K562 (cell line): ENCODE data around the gene ACOT7. TPM values are rescaled to one million over a fixed set of nuclear protein-coding genes. Genes with fewer than 3 reads are reported as not detected.

Experiments
- MAFF ChIP-seq: IDR thresholded peaks from 2 replicates; pipeline ENCODE4 v1.6.1; 2012; ENCODE audit warnings: low read length, improper control_type of control experiment
- polyA plus RNA-seq, 8 experiments: library from polyadenylated mRNA; depleted of rRNA in 4 of 8; stranded (reverse) in 5 of 8; unstranded in 3 of 8; fragments of >200 nt; fragmentation: Nextera tagmentation in 2 of 8; fragmentation: Illumina TruSeq in 1 of 8; extraction: Ambion mirVana in 2 of 8; extraction: Trizol in 1 of 8; gene quantifications; 2 replicates each; pipeline versions ENCODE4 v1.2.1 to v1.2.3, GENCODE V29; 2011 to 2014; ENCODE audit warnings: inconsistent platforms in 1 of 8, missing spikeins in 1 of 8
- total RNA-seq, 7 experiments: library from RNA; depleted of rRNA in 6 of 7; stranded (reverse); fragments of >200 nt in 6 of 7; fragmentation: Illumina TruSeq in 2 of 7; extraction: Trizol in 2 of 7; gene quantifications; 2 replicates each; pipeline versions ENCODE4 v1.2.1 to v1.2.3, GENCODE V29; 2011 to 2021; ENCODE audit warnings: low replicate concordance in 1 of 7
- TF ChIP-seq, protein P1 (sequence below), 2 experiments: fragments of 450-650 bp; formaldehyde crosslinking in 1 of 2; IDR thresholded peaks; 2 replicates each; pipeline versions ENCODE4 v1.4.0 to v1.6.1; 2014 to 2020; ENCODE audit warnings: mild to moderate bottlenecking in 2 of 2, borderline replicate concordance in 1 of 2, low read depth in 1 of 2
- TF ChIP-seq, protein P2 (sequence below), 2 experiments: IDR thresholded peaks in 1 of 2; conservative IDR thresholded peaks in 1 of 2; 2 replicates each; pipeline ENCODE4 v1.6.1; 2016; ENCODE audit warnings: low read depth in 2 of 2, mild to moderate bottlenecking in 1 of 2, missing compliant biosample characterization in 1 of 2, missing genetic modification characterization in 1 of 2, moderate library complexity in 1 of 2
- TF ChIP-seq, protein P3 (sequence below): fragments of 150-350 bp; IDR thresholded peaks from 2 replicates; pipeline ENCODE4 v1.6.1; 2014; ENCODE audit warnings: low read depth, mild to moderate bottlenecking, low read length, borderline replicate concordance

Gene ACOT7
- total and polyA plus RNA-seq, 9 of the 15 experiments (the other 6 are each of a cell fraction or from before 2014, with no cell fraction given) = 7.0 to 92.6 (median 37.2) TPM

DNA sequence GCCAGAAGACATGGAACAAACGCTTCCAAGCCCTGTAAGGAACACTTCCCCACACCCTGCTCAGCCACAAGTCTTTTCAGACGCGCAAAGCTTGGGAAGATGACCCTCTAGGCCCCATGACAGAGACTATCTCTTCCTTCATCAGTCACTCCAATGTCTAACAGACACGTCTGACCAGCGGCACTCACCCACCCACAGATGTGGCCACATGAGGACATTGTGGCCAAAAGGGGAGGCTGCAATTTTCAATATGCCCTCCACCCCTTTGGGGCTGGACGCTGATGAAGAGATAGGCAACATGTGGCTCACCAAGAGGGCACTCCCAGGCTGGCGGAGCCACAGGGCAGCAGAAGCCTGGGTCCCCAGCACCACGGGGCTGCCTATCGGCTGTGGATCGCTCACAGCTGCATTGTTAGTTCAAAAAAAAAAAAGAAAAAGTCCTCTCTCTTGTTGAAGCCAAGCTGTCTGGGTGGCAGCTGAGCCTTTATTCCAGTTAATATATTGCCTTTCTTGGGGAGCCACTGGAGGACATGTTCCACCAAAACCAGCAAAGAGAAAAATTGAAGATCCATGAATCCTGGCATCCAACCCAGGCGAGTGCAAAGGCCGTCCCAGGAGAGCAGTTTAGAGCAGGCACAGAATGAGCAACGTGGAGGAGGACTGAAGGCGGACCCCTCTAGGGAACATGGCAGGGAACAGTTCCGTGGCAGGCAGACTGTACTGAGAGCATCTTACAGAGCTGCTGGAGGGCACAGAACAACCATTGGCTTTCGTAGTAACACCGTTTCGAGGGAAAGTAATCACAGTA is 80.0 kb downstream of the ACOT7 start (continued):
- TF ChIP-seq, protein P1, sequence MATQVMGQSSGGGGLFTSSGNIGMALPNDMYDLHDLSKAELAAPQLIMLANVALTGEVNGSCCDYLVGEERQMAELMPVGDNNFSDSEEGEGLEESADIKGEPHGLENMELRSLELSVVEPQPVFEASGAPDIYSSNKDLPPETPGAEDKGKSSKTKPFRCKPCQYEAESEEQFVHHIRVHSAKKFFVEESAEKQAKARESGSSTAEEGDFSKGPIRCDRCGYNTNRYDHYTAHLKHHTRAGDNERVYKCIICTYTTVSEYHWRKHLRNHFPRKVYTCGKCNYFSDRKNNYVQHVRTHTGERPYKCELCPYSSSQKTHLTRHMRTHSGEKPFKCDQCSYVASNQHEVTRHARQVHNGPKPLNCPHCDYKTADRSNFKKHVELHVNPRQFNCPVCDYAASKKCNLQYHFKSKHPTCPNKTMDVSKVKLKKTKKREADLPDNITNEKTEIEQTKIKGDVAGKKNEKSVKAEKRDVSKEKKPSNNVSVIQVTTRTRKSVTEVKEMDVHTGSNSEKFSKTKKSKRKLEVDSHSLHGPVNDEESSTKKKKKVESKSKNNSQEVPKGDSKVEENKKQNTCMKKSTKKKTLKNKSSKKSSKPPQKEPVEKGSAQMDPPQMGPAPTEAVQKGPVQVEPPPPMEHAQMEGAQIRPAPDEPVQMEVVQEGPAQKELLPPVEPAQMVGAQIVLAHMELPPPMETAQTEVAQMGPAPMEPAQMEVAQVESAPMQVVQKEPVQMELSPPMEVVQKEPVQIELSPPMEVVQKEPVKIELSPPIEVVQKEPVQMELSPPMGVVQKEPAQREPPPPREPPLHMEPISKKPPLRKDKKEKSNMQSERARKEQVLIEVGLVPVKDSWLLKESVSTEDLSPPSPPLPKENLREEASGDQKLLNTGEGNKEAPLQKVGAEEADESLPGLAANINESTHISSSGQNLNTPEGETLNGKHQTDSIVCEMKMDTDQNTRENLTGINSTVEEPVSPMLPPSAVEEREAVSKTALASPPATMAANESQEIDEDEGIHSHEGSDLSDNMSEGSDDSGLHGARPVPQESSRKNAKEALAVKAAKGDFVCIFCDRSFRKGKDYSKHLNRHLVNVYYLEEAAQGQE (IDR thresholded peaks at IDR 0.05; ENCODE audit: borderline replicate concordance) = no peak
- TF ChIP-seq, protein P1 (CRISPR knock-in tag; IDR thresholded peaks at IDR 0.05; ENCODE audit: low read depth) = no peak
- TF ChIP-seq MAFF = no peak
- TF ChIP-seq, protein P2, sequence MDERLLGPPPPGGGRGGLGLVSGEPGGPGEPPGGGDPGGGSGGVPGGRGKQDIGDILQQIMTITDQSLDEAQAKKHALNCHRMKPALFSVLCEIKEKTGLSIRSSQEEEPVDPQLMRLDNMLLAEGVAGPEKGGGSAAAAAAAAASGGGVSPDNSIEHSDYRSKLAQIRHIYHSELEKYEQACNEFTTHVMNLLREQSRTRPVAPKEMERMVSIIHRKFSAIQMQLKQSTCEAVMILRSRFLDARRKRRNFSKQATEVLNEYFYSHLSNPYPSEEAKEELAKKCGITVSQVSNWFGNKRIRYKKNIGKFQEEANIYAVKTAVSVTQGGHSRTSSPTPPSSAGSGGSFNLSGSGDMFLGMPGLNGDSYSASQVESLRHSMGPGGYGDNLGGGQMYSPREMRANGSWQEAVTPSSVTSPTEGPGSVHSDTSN (CRISPR knock-in tag; IDR thresholded peaks at IDR 0.05; ENCODE audit: low read depth) = no peak
- TF ChIP-seq, protein P2 (tag; conservative IDR thresholded peaks at IDR 0.05; ENCODE audit: low read depth) = peak; percentile 32; the same call in 1 of the 2 replicates
- TF ChIP-seq, protein P3, sequence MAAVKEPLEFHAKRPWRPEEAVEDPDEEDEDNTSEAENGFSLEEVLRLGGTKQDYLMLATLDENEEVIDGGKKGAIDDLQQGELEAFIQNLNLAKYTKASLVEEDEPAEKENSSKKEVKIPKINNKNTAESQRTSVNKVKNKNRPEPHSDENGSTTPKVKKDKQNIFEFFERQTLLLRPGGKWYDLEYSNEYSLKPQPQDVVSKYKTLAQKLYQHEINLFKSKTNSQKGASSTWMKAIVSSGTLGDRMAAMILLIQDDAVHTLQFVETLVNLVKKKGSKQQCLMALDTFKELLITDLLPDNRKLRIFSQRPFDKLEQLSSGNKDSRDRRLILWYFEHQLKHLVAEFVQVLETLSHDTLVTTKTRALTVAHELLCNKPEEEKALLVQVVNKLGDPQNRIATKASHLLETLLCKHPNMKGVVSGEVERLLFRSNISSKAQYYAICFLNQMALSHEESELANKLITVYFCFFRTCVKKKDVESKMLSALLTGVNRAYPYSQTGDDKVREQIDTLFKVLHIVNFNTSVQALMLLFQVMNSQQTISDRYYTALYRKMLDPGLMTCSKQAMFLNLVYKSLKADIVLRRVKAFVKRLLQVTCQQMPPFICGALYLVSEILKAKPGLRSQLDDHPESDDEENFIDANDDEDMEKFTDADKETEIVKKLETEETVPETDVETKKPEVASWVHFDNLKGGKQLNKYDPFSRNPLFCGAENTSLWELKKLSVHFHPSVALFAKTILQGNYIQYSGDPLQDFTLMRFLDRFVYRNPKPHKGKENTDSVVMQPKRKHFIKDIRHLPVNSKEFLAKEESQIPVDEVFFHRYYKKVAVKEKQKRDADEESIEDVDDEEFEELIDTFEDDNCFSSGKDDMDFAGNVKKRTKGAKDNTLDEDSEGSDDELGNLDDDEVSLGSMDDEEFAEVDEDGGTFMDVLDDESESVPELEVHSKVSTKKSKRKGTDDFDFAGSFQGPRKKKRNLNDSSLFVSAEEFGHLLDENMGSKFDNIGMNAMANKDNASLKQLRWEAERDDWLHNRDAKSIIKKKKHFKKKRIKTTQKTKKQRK = no peak
